H4 (cell line): ENCODE results near the gene MRPL17. TPM values are rescaled to one million over a fixed set of nuclear protein-coding genes. Genes with fewer than 3 reads are reported as not detected.

Experiments used
- DNase-seq: peaks from one replicate; pipeline ENCODE4 v3.0.0-alpha.2; 2015; ENCODE audit warnings: low spot score
- total RNA-seq: library from RNA; depleted of rRNA; stranded (reverse); fragments of >200 nt; shearing (Covaris generic); gene quantifications from 2 replicates; pipeline ENCODE4 v1.2.3, GENCODE V29; 2014

The MRPL17 gene
- total RNA-seq, 1 experiment from 2014 or later, result 98.8 TPM

- DNase-seq, result no peak
Measured at GRCh38 chr11:6654281-6655019, 28.7 kb downstream of the MRPL17 start.

GRCh38 chr11:6653656-6654055 is 29.5 kb downstream of the MRPL17 start:
- no peak for DNase-seq

GRCh38 chr11:6653097-6653496 is 30.0 kb downstream of the MRPL17 start:
- no peak for DNase-seq

- DNase-seq, result no peak
Measured at GRCh38 chr11:6652182-6652581, 31.0 kb downstream of the MRPL17 start.

GRCh38 chr11:6650980-6651379 is 32.2 kb downstream of the MRPL17 start:
- DNase-seq, result no peak

- no peak for DNase-seq
Measured at GRCh38 chr11:6650104-6650503, 33.0 kb downstream of the MRPL17 start.

- no peak for DNase-seq
Measured at GRCh38 chr11:6648501-6648900, 34.6 kb downstream of the MRPL17 start.

GRCh38 chr11:6647836-6648235 is 35.3 kb downstream of the MRPL17 start:
- no peak for DNase-seq

- DNase-seq, result no peak
Measured at GRCh38 chr11:6646918-6647679, 36.0 kb downstream of the MRPL17 start.

- no peak for DNase-seq
Measured at GRCh38 chr11:6646576-6646917, 36.6 kb downstream of the MRPL17 start.

- no peak for DNase-seq
Measured at GRCh38 chr11:6646071-6646470, 37.1 kb downstream of the MRPL17 start.

- DNase-seq, result no peak
Measured at GRCh38 chr11:6642957-6643356, 40.2 kb downstream of the MRPL17 start.

GRCh38 chr11:6640985-6641701 is 42.0 kb downstream of the MRPL17 start:
- no peak for DNase-seq

- DNase-seq, result no peak
Measured at GRCh38 chr11:6640036-6640984, 42.8 kb downstream of the MRPL17 start.

GRCh38 chr11:6638429-6638828 is 44.7 kb downstream of the MRPL17 start:
- no peak for DNase-seq

GRCh38 chr11:6637871-6638270 is 45.3 kb downstream of the MRPL17 start:
- peak; percentile 30 for DNase-seq

- DNase-seq, result no peak
Measured at GRCh38 chr11:6636480-6636879, 46.7 kb downstream of the MRPL17 start.

- no peak for DNase-seq
Measured at GRCh38 chr11:6635082-6635932, 47.8 kb downstream of the MRPL17 start.

GRCh38 chr11:6634534-6634933 is 48.6 kb downstream of the MRPL17 start:
- DNase-seq, result no peak
